ENCODE results near the gene STS.
A peak's percentile ranks its signal among the peaks of the same experiment; 100 is the strongest.
"Not testable (repeated sequence)": the region's sequence is repeated elsewhere in the genome, so short reads cannot be mapped to it uniquely, and the experiment has no call there.

STS gene

GRCh38 chrX:7143941-7144525 is 3.5 kb upstream of the STS start:
- no peak for DNase-seq

- no peak for DNase-seq
Measured at GRCh38 chrX:7145454-7145853, 2.1 kb upstream of the STS start.

- DNase-seq: no peak
Measured at GRCh38 chrX:7146020-7146702, 1.4 kb upstream of the STS start.

GRCh38 chrX:7146703-7147412 is 654 bp upstream of the STS start:
- DNase-seq: no peak

- peak; percentile 63 for DNase-seq
Measured at GRCh38 chrX:7147978-7148854, 704 bp downstream of the STS start, which contains the start of gene PUDP. Gene PUDP, minus strand, starts transcription at chrX:7148153. Its CDS starts 40 bp downstream, at chrX:7148113.

GRCh38 chrX:7149411-7149810 is 1.9 kb downstream of the STS start:
- DNase-seq: no peak

- DNase-seq: no peak
Measured at GRCh38 chrX:7153231-7153630, 5.7 kb downstream of the STS start.

GRCh38 chrX:7154041-7154597 is 6.6 kb downstream of the STS start:
- no peak for DNase-seq

- no peak for DNase-seq
Measured at GRCh38 chrX:7155163-7155562, 7.7 kb downstream of the STS start.

- no peak for DNase-seq
Measured at GRCh38 chrX:7156879-7157278, 9.4 kb downstream of the STS start.

- no peak for DNase-seq
Measured at GRCh38 chrX:7158468-7158990, 11.0 kb downstream of the STS start.

- peak; percentile 10 for DNase-seq
Measured at GRCh38 chrX:7159149-7159861, 11.8 kb downstream of the STS start.

GRCh38 chrX:7163146-7163677 is 15.7 kb downstream of the STS start:
- no peak for DNase-seq

- no peak for DNase-seq
Measured at GRCh38 chrX:7164174-7164573, 16.7 kb downstream of the STS start.

GRCh38 chrX:7168371-7168770 is 20.9 kb downstream of the STS start:
- no peak for DNase-seq

GRCh38 chrX:7169627-7170026 is 22.1 kb downstream of the STS start:
- no peak for DNase-seq

GRCh38 chrX:7170898-7171297 is 23.4 kb downstream of the STS start:
- DNase-seq: no peak

GRCh38 chrX:7178859-7179258 is 31.3 kb downstream of the STS start:
- not testable (repeated sequence) for DNase-seq

- no peak for DNase-seq
Measured at GRCh38 chrX:7179446-7179845, 31.9 kb downstream of the STS start.

GRCh38 chrX:7184816-7185215 is 37.3 kb downstream of the STS start:
- DNase-seq: no peak

GRCh38 chrX:7188672-7189071 is 41.2 kb downstream of the STS start:
- DNase-seq: no peak

GRCh38 chrX:7190157-7190556 is 42.6 kb downstream of the STS start:
- no peak for DNase-seq

All from NCI-H2029 (cell line).